Activated naive CD8-positive, alpha-beta T cell treated with anti-CD3 and anti-CD28 coated beads, Interleukin-2, amount 10 ng/mL, durations not matched to agents 7 days and 5 days (primary cell): ENCODE results near the gene MAPK9. TPM values are rescaled to one million over a fixed set of nuclear protein-coding genes. Genes with fewer than 3 reads are reported as not detected.

Source experiments
- ATAC-seq: fragments of 150-1000 bp; cut with Tn5 transposase; one replicate; pipeline ENCODE4 v1.10.0; 2021; ENCODE audit warnings: low read depth, moderate library complexity
- POLR2A ChIA-PET: fragments of 350-600 bp; sonication (Branson Sonifier 250); formaldehyde crosslinking; loops from one replicate; lab custom pipeline; 2021; ENCODE audit warnings: antibody characterized with exemption; lab: Charles Lee
- DNase-seq: peaks from one replicate; pipeline ENCODE4 v3.0.0; 2021
- H3K27ac Mint-ChIP-seq: one replicate; pipeline ENCODE4 v1.8.0; 2022; ENCODE audit warnings: mild to moderate bottlenecking, mixed read lengths
- H3K27me3 Mint-ChIP-seq: one replicate; pipeline ENCODE4 v1.8.0; 2022; ENCODE audit warnings: mild to moderate bottlenecking, moderate library complexity, mixed read lengths
- H3K36me3 Mint-ChIP-seq: one replicate; pipeline ENCODE4 v1.8.0; 2021; ENCODE audit warnings: mild to moderate bottlenecking, mixed read lengths
- H3K4me1 Mint-ChIP-seq: one replicate; pipeline ENCODE4 v1.8.0; 2021; ENCODE audit warnings: mixed read lengths
- H3K4me3 Mint-ChIP-seq: one replicate; pipeline ENCODE4 v1.8.0; 2022; ENCODE audit warnings: mild to moderate bottlenecking, moderate library complexity, mixed read lengths
- H3K9me3 Mint-ChIP-seq: one replicate; pipeline ENCODE4 v1.8.0; 2021; ENCODE audit warnings: mixed read lengths
- total RNA-seq, 2 experiments: library from RNA; stranded (reverse); gene quantifications; one replicate each; pipeline ENCODE4 v1.2.3, GENCODE V29; 2021

MAPK9 gene
- total RNA-seq, 2 experiments from 2014 or later: 45.0 to 46.0 TPM

DNA sequence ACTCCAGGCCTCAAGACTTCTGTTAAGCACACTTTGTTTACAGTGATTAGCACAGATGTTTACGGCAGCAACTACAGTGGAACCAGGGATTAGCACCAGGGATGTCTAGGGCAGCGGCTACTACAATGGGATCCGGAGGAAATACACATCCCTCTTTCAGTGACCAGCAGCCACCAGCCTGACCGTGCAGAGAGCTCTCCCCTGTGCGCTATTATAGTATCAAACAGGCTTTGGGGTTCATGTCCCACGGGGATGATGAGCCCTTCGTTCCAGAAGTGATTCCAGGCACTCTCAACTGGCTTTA lies 39.7 kb upstream of the MAPK9 start:
- no peak for DNase-seq
- no peaks in the 10 kb centered on the region for H3K36me3 Mint-ChIP-seq
- peaks cover 5% of the 10 kb centered on the region for H3K4me1 Mint-ChIP-seq
- POLR2A ChIA-PET: no interaction called here
- no peak overlapping the region for H3K27ac Mint-ChIP-seq
- no peaks in the 10 kb centered on the region for H3K9me3 Mint-ChIP-seq
- no peak for ATAC-seq
- H3K27me3 Mint-ChIP-seq: peaks cover 16% of the 10 kb centered on the region
- H3K4me3 Mint-ChIP-seq: no peak overlapping the region

GRCh38 chr5:180330810-180331646 lies 39.1 kb upstream of the MAPK9 start:
- Mint-ChIP-seq H3K36me3 (no peaks in the 10 kb centered on the region), H3K27me3 (peaks cover 16% of the 10 kb centered on the region), H3K4me1 (peaks cover 5% of the 10 kb centered on the region), H3K27ac (no peak overlapping the region), H3K4me3 (no peak overlapping the region), H3K9me3 (no peaks in the 10 kb centered on the region)
- POLR2A ChIA-PET: no interaction called here
- no peak for ATAC-seq
- DNase-seq: no peak

DNA sequence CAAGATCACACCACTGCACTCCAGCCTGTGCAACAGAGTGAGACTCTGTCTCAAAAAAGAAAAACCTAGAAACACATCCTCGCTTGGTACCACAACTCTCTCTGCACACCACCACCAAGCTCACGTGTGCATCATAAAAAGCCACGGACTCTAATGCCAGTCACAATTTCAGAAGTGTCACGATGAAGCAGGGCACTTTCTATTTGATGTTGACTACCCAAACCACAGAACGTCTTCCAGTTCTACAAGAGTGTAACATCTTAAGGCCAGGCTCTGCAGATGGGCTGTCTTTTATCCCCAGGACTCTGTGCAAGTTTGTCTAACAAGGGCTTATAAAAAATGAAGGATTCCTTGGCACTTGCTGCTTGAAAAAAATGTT lies 38.4 kb upstream of the MAPK9 start:
- Mint-ChIP-seq H3K4me3 (no peak overlapping the region), H3K27me3 (peaks cover 16% of the 10 kb centered on the region), H3K36me3 (no peaks in the 10 kb centered on the region), H3K9me3 (no peaks in the 10 kb centered on the region), H3K4me1 (peaks cover 5% of the 10 kb centered on the region), H3K27ac (no peak overlapping the region)
- ATAC-seq (no peak), DNase-seq (no peak)
- POLR2A ChIA-PET: no interaction called here

- Mint-ChIP-seq H3K4me3 (no peak overlapping the region), H3K27me3 (peaks cover 16% of the 10 kb centered on the region), H3K27ac (no peak overlapping the region), H3K36me3 (no peaks in the 10 kb centered on the region), H3K9me3 (no peaks in the 10 kb centered on the region), H3K4me1 (peaks cover 5% of the 10 kb centered on the region)
- DNase-seq: no peak
- POLR2A ChIA-PET: no interaction called here
- ATAC-seq: no peak
These were observed 37.9 kb upstream of the MAPK9 start for GRCh38 chr5:180329606-180330269.

GRCh38 chr5:180329138-180329435 lies 37.2 kb upstream of the MAPK9 start:
- no peak for ATAC-seq
- POLR2A ChIA-PET: interaction anchor here (1.0 kb wide), 1 partner anchor 15 kb away, joined by 3 read pairs; no protein-coding TSS in a partner anchor

DNA sequence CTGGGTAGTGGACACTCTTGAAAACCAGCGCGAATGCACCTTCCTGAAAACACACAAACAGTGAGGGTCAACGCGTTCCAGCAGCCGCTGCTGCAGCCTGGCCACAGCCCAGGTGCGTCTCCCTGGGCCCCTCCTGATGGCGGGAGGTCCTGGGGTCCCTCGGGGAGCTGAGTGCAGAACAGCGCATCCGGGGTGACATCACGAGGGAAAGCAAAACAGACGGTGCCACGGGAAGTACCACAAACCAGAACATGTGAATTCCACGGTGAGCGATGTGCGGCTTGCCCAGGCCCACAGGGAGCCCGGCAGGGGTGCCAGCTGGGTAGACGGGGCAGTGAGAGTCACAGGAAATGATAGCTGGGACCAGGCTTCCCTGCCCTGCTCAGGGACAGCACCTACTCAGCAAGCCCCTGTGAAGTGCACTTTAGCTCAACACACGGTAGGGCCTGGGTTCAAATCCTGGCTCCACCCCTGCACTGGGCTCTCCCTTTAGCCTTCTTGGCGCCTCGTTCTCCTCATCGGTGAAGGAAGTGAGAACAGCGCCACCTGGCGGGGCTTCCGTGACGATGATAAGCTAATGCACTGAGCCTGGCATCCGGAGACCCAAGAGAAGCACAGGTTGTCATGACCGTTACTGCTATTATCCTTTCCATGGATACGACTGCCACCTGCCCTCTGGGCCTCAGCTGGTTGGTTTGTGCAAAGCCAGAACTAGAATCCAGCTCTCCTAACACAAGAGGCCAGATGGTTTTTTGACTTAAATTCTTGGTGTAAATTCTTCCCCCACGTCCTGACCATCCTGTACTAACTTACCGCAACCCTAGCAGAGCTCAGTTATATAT lies 36.6 kb upstream of the MAPK9 start:
- Mint-ChIP-seq H3K9me3 (no peaks in the 10 kb centered on the region), H3K27me3 (peaks cover 16% of the 10 kb centered on the region), H3K4me3 (no peak overlapping the region), H3K36me3 (no peaks in the 10 kb centered on the region), H3K4me1 (peaks cover 5% of the 10 kb centered on the region), H3K27ac (no peak overlapping the region)
- ATAC-seq (peak; percentile 97), DNase-seq (peak; percentile 85)
- POLR2A ChIA-PET: interaction anchor here (1.0 kb wide), 1 partner anchor 14 kb away, joined by 3 read pairs; no protein-coding TSS in a partner anchor

More at GRCh38 chr5:180329138-180329435, 37.2 kb upstream of the MAPK9 start:
- peaks cover 5% of the 10 kb centered on the region for H3K4me1 Mint-ChIP-seq
- no peak for DNase-seq
- H3K4me3 Mint-ChIP-seq: no peak overlapping the region
- no peak overlapping the region for H3K27ac Mint-ChIP-seq
- peaks cover 16% of the 10 kb centered on the region for H3K27me3 Mint-ChIP-seq
- no peaks in the 10 kb centered on the region for H3K9me3 Mint-ChIP-seq
- H3K36me3 Mint-ChIP-seq: no peaks in the 10 kb centered on the region

GRCh38 chr5:180326989-180327565 lies 35.2 kb upstream of the MAPK9 start:
- no peak for ATAC-seq

DNA sequence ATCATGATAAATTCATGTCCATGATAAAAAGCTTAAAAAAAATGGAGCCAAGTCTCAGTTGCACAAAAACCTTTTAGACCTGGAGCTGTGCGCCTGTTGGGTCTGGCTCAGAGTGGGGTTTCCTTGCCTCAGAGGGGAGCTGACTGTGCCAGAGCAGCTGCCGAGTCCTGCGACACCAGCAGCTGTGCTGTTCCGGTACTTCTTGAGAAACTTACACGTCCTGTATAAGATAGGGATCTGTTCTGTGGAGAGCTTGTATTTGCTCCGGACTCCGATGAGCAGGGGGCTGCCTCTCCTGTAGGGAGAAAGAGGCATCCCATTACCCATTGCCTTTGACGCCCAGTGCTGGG lies 32.7 kb upstream of the MAPK9 start:
- Mint-ChIP-seq H3K4me1 (peaks cover 3% of the 10 kb centered on the region), H3K27me3 (no peaks in the 10 kb centered on the region), H3K27ac (no peak overlapping the region), H3K36me3 (no peaks in the 10 kb centered on the region), H3K9me3 (no peaks in the 10 kb centered on the region), H3K4me3 (no peak overlapping the region)
- POLR2A ChIA-PET: no interaction called here
- DNase-seq (no peak), ATAC-seq (no peak)

More at GRCh38 chr5:180326989-180327565, 35.2 kb upstream of the MAPK9 start:
- DNase-seq: no peak
- H3K4me3 Mint-ChIP-seq: no peak overlapping the region
- H3K27ac Mint-ChIP-seq: no peak overlapping the region
- H3K36me3 Mint-ChIP-seq: no peaks in the 10 kb centered on the region
- POLR2A ChIA-PET: no interaction called here
- H3K9me3 Mint-ChIP-seq: no peaks in the 10 kb centered on the region
- H3K4me1 Mint-ChIP-seq: peaks cover 5% of the 10 kb centered on the region
- H3K27me3 Mint-ChIP-seq: peaks cover 16% of the 10 kb centered on the region

DNA sequence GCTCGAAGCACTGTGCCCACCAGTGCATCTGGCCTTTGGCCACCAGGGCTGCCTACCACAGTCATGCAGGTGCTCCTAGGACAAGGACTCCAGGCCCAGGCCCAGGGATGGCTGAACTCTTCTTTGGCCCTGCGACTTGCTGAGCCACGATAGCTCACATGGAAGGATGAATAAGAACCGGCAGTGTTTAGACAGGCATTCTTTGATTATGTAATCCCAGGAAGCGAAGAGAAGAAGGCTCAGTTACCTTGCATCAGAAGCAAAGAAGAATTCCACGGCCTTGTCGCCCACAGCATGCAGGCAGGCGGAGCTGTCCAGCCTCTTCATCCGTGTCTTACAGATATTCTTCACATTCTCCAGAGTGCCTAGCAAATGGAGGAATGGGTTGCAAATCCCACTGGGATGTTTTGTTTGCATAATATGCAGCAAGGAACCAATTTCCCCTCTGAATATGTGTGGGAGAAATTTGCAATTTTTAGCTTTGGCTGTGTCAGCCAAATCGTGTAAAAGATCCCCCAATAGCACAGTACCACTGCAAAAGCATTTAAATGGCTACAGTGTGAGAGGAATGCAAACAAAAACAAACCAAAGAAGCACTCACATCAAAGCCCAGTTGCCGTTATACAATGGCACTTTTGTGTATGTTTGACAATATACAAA lies 32.2 kb upstream of the MAPK9 start:
- H3K27me3 Mint-ChIP-seq: no peaks in the 10 kb centered on the region
- H3K4me1 Mint-ChIP-seq: peaks cover 3% of the 10 kb centered on the region
- ATAC-seq: no peak
- H3K4me3 Mint-ChIP-seq: no peak overlapping the region
- no peak for DNase-seq
- H3K9me3 Mint-ChIP-seq: no peaks in the 10 kb centered on the region
- POLR2A ChIA-PET: no interaction called here
- no peaks in the 10 kb centered on the region for H3K36me3 Mint-ChIP-seq
- no peak overlapping the region for H3K27ac Mint-ChIP-seq

DNA sequence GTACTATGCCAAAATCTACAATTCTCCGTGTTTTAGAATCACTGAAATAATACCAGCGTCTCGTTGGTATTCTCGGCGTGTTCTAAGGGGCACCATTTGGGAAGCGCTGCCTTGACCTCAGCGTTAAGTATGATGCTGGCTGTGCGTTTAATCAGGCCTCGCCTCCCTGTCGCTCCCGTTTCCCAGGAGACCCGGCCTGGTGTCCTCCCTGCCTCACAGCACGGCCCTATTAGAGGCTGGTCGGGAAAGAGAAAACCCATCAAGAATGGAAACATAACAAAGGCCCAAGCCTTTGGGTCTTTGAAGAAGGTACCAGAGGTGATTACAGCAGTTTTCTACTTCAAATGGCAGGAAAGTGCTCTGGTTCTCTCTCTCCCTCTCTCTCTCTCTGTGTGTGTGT lies 31.3 kb upstream of the MAPK9 start:
- ATAC-seq: no peak
- no peak overlapping the region for H3K4me3 Mint-ChIP-seq
- H3K4me1 Mint-ChIP-seq: no peaks in the 10 kb centered on the region

DNA sequence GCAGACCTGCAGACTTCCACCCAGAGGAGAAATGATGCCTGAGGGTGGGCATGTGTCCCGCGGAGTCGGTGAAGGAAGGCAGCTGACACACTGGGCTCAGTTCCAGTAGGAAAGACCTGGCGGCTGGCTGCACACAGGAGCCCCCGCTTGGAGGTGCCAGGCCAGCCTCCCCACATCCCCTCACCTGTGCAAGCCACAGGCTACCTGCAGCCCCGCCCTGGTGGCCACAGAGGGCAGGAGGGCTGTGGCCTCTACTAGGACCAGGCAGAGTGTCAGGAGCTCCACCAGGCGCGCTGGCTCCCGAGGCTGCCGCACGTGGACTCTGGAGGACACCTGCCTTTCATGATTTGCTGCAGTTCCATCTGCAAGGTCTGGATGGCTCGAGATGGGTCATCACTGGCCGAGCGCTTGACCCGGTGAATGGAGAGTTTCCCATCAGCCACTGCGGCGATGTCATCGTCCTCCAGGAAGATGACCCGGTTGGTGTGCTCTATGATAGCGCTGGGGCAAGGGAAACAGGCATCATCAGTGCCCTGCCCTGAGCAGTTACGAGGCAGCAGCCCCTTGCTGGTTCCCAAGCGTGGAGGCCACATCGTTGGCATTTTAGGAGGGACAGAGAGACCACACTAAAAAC lies 26.7 kb upstream of the MAPK9 start:
- H3K9me3 Mint-ChIP-seq: no peaks in the 10 kb centered on the region
- H3K27ac Mint-ChIP-seq: no peak overlapping the region
- peaks cover 3% of the 10 kb centered on the region for H3K4me1 Mint-ChIP-seq
- H3K27me3 Mint-ChIP-seq: no peaks in the 10 kb centered on the region
- POLR2A ChIA-PET: no interaction called here
- ATAC-seq: no peak
- no peak for DNase-seq
- H3K36me3 Mint-ChIP-seq: no peaks in the 10 kb centered on the region
- no peak overlapping the region for H3K4me3 Mint-ChIP-seq

More for the DNA sequence above, 31.3 kb upstream of the MAPK9 start:
- no peaks in the 10 kb centered on the region for H3K9me3 Mint-ChIP-seq
- DNase-seq: no peak
- H3K27me3 Mint-ChIP-seq: no peaks in the 10 kb centered on the region
- POLR2A ChIA-PET: no interaction called here
- no peak overlapping the region for H3K27ac Mint-ChIP-seq
- H3K36me3 Mint-ChIP-seq: no peaks in the 10 kb centered on the region

DNA sequence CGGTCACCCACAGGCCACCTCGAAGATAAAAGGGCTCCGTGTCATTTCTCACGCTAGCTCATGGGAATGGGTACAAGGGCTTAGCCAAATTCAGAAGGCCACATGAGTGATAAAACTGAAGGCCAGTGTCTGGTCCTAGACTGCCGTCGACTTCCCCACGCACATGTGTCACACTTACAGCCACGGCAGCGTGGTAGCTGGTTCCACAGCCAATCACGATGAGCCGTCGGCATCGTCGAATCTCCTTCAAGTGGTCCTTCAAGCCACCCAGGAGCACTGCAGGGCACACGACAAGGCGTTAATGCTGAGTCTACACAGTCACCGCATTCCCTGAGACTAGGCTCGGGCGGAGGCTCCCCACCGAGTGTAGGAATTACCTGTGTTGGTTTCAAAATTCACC lies 24.7 kb upstream of the MAPK9 start:
- POLR2A ChIA-PET: interaction anchor here (1.5 kb wide), 1 partner anchor 24 kb away, joined by 10 read pairs; no protein-coding TSS in a partner anchor
- no peaks in the 10 kb centered on the region for H3K9me3 Mint-ChIP-seq
- peaks cover 3% of the 10 kb centered on the region for H3K4me1 Mint-ChIP-seq
- ATAC-seq: no peak
- DNase-seq: no peak
- H3K27ac Mint-ChIP-seq: no peak overlapping the region
- no peaks in the 10 kb centered on the region for H3K27me3 Mint-ChIP-seq
- H3K4me3 Mint-ChIP-seq: no peak overlapping the region
- no peaks in the 10 kb centered on the region for H3K36me3 Mint-ChIP-seq
